ENCODE data around the gene EGFLAM. TPM values are rescaled to one million over a fixed set of nuclear protein-coding genes. Genes with fewer than 3 reads are reported as not detected.

EGFLAM gene
- total RNA-seq, 1 experiment from 2014 or later = 0.33 TPM

GRCh38 chr5:38426986-38427950, 168.9 kb downstream of the EGFLAM start:
- Histone ChIP-seq H3T11ph (ENCODE audit: low read length) (no peak overlapping the region), H3K4ac (ENCODE audit: low read depth, low read length) (no peak overlapping the region), H3K79me2 (ENCODE audit: insufficient read depth, low read length) (no peaks in the 10 kb centered on the region), H3K4me1 (ENCODE audit: insufficient read depth, low read length) (no peaks in the 10 kb centered on the region; the same call in 1 of the 2 replicates), H3K4me2 (ENCODE audit: insufficient read depth, insufficient read length, low read length) (no peak overlapping the region), H3K56ac (ENCODE audit: insufficient read length, low read depth, low read length) (no peak overlapping the region), H3K23ac (ENCODE audit: insufficient read length, low read depth, low read length) (no peak overlapping the region), H4K5ac (ENCODE audit: insufficient read length, low read depth, low read length) (no peak overlapping the region), H3K9me3 (ENCODE audit: control insufficient read depth, low read depth, low read length) (no peaks in the 10 kb centered on the region), H2AK5ac (ENCODE audit: insufficient read length, low read length) (no peak overlapping the region), H4K20me1 (ENCODE audit: control insufficient read depth, insufficient read depth, insufficient read length) (no peaks in the 10 kb centered on the region), H2BK12ac (ENCODE audit: insufficient read length, low read depth, low read length) (no peak overlapping the region), H3K9ac (ENCODE audit: extremely low read depth, insufficient read length, low read length) (no peak overlapping the region), H3K18ac (ENCODE audit: insufficient read length, low read depth, low read length) (no peak overlapping the region), H3K27ac (ENCODE audit: insufficient read length, low read depth, low read length) (no peak overlapping the region), H2AFZ (ENCODE audit: low read length) (no peak overlapping the region), H3K79me1 (ENCODE audit: insufficient read depth, low read depth, low read length, poor library complexity, severe bottlenecking) (no peaks in the 10 kb centered on the region), H2BK5ac (ENCODE audit: insufficient read length, low read length) (no peak overlapping the region), H4K91ac (ENCODE audit: insufficient read length, low read depth, low read length) (no peak overlapping the region), H2BK15ac (ENCODE audit: low read depth, low read length) (no peak overlapping the region), H2BK120ac (ENCODE audit: low read depth, low read length, poor library complexity, severe bottlenecking) (no peak overlapping the region), H4K8ac (replicated peaks; ENCODE audit: insufficient read length, low read depth, low read length) (no peak overlapping the region), H3K27me3 (ENCODE audit: insufficient read depth, low read length) (no peaks in the 10 kb centered on the region), H2BK20ac (ENCODE audit: low read depth, low read length, poor library complexity, severe bottlenecking) (no peak overlapping the region), H3K23me2 (ENCODE audit: insufficient read length, low read depth, low read length, poor library complexity, severe bottlenecking) (no peaks in the 10 kb centered on the region), H3K14ac (ENCODE audit: insufficient read depth, low read length) (no peak overlapping the region)
- no CpG with 5 or more reads among the region's 9 CpGs for WGBS (ENCODE audit: extremely low coverage, insufficient read length, low lambda C conversion rate)
- DNase-seq = no peak
- Mint-ChIP-seq H3K9me3 (no peaks in the 10 kb centered on the region), H3K36me3 (ENCODE audit: insufficient read depth in 1 of 3, low read depth in 3 of 3) (no peaks in the 10 kb centered on the region), H3K27me3 (ENCODE audit: low read depth) (no peaks in the 10 kb centered on the region; the same call in 1 of the 2 replicates), H3K4me1 (peaks cover 5 to 19% of the 10 kb centered on the region in 2 experiments; a peak in 2 of 4 replicates), H3K4me3 (no peak overlapping the region), H3K27ac (peak overlapping the region in 1 of 3 experiments; percentile 61; a peak in 1 of 7 replicates)
- no peak for TF ChIP-seq CTCF (conservative IDR thresholded peaks at IDR 0.05)
